RWPE2 (cell line): ENCODE measurements around the gene ADD1.

ENCODE experiments used
- ATAC-seq: fragments of 200-7000 bp; cut with Tn5 transposase; 3 replicates; pipeline ENCODE4 v1.9.1; 2021; ENCODE audit warnings: low read depth
- DNase-seq: peaks from one replicate; pipeline ENCODE4 v3.0.0-alpha.2; 2020; ENCODE audit warnings: low spot score
- H3K27ac ChIP-seq: fragments of 450-650 bp; 2 replicates; pipeline ENCODE4 v1.5.1; 2017; ENCODE audit warnings: mild to moderate bottlenecking; ENCODE audit not compliant: poor library complexity, severe bottlenecking
- H3K27me3 ChIP-seq: fragments of 250-450 bp; sonication (Bioruptor Pico); 2 replicates; pipeline ENCODE4 v1.5.1; 2021; ENCODE audit warnings: mild to moderate bottlenecking, moderate library complexity; ENCODE audit not compliant: insufficient read depth, poor library complexity, severe bottlenecking
- H3K36me3 ChIP-seq: fragments of 250-450 bp; sonication (Bioruptor Pico); 2 replicates; pipeline ENCODE4 v1.5.1; 2020; ENCODE audit warnings: low read depth, mild to moderate bottlenecking, moderate library complexity
- H3K4me1 ChIP-seq: fragments of 250-450 bp; sonication (Bioruptor Pico); 2 replicates; pipeline ENCODE4 v1.5.1; 2021; ENCODE audit warnings: mild to moderate bottlenecking, moderate library complexity; ENCODE audit not compliant: insufficient read depth, poor library complexity, severe bottlenecking
- H3K4me3 ChIP-seq: fragments of 250-450 bp; sonication (Bioruptor Pico); 2 replicates; pipeline ENCODE4 v1.5.1; 2021; ENCODE audit warnings: mild to moderate bottlenecking, moderate library complexity; ENCODE audit not compliant: severe bottlenecking
- H3K9me3 ChIP-seq: fragments of 250-450 bp; sonication (Bioruptor Pico); 2 replicates; pipeline ENCODE4 v1.5.1; 2021; ENCODE audit warnings: mild to moderate bottlenecking, moderate library complexity; ENCODE audit not compliant: severe bottlenecking
- TF ChIP-seq, protein P1 (sequence below): fragments of 450-650 bp; IDR thresholded peaks from one replicate; pipeline ENCODE4 v1.5.1; 2017; ENCODE audit warnings: mild to moderate bottlenecking, moderate library complexity; ENCODE audit not compliant: poor library complexity, severe bottlenecking

Gene ADD1

DNA sequence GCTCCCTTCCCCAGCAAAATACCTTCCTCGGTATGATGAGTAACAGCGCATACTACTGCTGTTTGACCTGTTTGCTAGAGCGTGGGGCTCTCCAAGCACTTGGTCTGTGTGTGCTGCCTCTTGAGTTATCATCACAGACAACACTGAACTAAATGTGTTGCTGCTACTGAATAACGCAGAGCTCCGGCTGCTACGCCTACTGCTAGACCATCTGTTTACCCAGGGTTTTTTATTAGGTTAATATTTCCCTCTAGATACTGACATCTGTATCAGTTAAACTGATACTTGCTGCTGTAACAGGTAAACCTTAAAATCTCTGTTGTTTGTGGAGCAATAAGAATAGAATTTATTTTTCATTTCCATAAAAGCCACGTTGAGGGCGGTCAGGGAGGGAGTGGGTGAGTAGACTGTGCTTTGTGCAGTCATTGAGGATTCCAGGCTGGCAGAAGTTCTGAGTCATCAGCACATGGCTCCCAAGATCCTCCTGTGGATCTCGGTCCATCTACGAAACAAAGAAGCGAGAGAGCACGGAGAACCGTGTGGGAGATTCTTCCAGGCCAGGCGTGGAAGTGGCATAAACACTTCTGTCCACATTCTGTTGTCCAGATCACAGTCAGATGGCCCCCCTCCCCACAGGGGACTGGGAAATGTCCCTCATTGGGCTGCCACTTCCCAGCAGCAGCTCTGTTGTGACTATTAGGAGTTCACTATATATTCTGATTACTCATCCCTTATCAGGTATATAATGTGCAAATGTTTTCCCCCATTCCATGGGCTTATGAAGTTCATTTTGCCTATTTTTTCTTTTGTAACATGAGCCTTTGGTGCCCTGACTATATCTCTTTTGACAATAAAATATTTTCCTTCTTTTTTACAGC is 133.8 kb downstream of the ADD1 start:
- Histone ChIP-seq H3K4me3 (no peak overlapping the region), H3K9me3 (no peaks in the 10 kb centered on the region), H3K4me1 (no peaks in the 10 kb centered on the region), H3K36me3 (no peaks in the 10 kb centered on the region), H3K27me3 (no peaks in the 10 kb centered on the region), H3K27ac (no peak overlapping the region)
- DNase-seq (no peak), ATAC-seq (0 out of 3 replicates have a peak, but pooled peaks have one; percentile 40)
- TF ChIP-seq, protein P1, sequence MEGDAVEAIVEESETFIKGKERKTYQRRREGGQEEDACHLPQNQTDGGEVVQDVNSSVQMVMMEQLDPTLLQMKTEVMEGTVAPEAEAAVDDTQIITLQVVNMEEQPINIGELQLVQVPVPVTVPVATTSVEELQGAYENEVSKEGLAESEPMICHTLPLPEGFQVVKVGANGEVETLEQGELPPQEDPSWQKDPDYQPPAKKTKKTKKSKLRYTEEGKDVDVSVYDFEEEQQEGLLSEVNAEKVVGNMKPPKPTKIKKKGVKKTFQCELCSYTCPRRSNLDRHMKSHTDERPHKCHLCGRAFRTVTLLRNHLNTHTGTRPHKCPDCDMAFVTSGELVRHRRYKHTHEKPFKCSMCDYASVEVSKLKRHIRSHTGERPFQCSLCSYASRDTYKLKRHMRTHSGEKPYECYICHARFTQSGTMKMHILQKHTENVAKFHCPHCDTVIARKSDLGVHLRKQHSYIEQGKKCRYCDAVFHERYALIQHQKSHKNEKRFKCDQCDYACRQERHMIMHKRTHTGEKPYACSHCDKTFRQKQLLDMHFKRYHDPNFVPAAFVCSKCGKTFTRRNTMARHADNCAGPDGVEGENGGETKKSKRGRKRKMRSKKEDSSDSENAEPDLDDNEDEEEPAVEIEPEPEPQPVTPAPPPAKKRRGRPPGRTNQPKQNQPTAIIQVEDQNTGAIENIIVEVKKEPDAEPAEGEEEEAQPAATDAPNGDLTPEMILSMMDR, result no peak
